ENCODE measurements around the gene SDHC. TPM values are rescaled to one million over a fixed set of nuclear protein-coding genes. Genes with fewer than 3 reads are reported as not detected.

The SDHC gene
- polyA plus RNA-seq, 1 of the 3 experiments (the other 2 are of a cell fraction), result 195 TPM

DNA sequence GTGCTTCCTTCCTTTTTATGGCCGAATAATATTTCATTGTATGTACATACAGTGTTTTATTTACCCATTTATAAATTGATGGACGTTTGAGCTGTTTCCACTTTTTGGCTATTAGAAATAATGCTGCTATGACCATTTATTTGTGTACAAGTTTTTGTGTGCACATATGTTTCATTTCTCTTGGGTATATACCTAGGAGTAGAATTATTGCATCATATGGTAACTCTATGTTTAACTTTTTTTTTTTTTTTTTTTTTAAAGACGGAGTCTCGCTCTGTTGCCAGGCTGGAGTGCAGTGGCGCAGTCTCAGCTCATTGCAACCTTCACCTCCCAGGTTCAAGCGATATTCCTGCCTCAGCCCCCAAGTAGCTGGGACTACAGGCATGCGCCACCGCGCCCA, 19.0 kb downstream of the SDHC start:
- Histone ChIP-seq H3K4me3 (ENCODE audit: low read depth in 2 of 2, low read length in 1 of 2) (no peak overlapping the region), H3K4me1 (ENCODE audit: control insufficient read depth in 1 of 2, insufficient read depth in 2 of 2, low read depth in 1 of 2, low read length in 1 of 2) (no peaks in the 10 kb centered on the region), H2AFZ (ENCODE audit: low read depth) (no peak overlapping the region), H3K4me2 (no peak overlapping the region), H3K9ac (no peak overlapping the region), H3K27ac (ENCODE audit: low read depth in 2 of 2, low read length in 1 of 2) (no peak overlapping the region), H4K20me1 (ENCODE audit: insufficient read depth) (no peaks in the 10 kb centered on the region), H3K9me2 (no peaks in the 10 kb centered on the region), H3F3A (replicated peaks; ENCODE audit: insufficient read depth) (no peaks in the 10 kb centered on the region), H3K9me3 (no peaks in the 10 kb centered on the region), H3K79me2 (ENCODE audit: insufficient read depth) (0 out of 2 replicates have a peak, but pooled peaks cover 4% of the 10 kb centered on the region), H3K36me3 (replicated peaks in 1 of 2; ENCODE audit: control insufficient read depth in 1 of 2, insufficient read depth in 2 of 2, low read length in 1 of 2) (peaks cover 38 to 60% of the 10 kb centered on the region in 2 experiments), H3K27me3 (ENCODE audit: insufficient read depth) (no peaks in the 10 kb centered on the region)
- DNase-seq, result no peak
- ChIA-PET CTCF (interaction anchor here (1.9 kb wide), 1 partner anchor 49 kb away, joined by 6 read pairs; no protein-coding TSS in a partner anchor), POLR2A (interaction anchor here (2.0 kb wide), 1 partner anchor 10 kb away, joined by 6 read pairs; no protein-coding TSS in a partner anchor)
- WGBS (ENCODE audit: low lambda C conversion rate), result 97% methylated on average over 9 of the region's 9 CpGs
- TF ChIP-seq, protein P1, sequence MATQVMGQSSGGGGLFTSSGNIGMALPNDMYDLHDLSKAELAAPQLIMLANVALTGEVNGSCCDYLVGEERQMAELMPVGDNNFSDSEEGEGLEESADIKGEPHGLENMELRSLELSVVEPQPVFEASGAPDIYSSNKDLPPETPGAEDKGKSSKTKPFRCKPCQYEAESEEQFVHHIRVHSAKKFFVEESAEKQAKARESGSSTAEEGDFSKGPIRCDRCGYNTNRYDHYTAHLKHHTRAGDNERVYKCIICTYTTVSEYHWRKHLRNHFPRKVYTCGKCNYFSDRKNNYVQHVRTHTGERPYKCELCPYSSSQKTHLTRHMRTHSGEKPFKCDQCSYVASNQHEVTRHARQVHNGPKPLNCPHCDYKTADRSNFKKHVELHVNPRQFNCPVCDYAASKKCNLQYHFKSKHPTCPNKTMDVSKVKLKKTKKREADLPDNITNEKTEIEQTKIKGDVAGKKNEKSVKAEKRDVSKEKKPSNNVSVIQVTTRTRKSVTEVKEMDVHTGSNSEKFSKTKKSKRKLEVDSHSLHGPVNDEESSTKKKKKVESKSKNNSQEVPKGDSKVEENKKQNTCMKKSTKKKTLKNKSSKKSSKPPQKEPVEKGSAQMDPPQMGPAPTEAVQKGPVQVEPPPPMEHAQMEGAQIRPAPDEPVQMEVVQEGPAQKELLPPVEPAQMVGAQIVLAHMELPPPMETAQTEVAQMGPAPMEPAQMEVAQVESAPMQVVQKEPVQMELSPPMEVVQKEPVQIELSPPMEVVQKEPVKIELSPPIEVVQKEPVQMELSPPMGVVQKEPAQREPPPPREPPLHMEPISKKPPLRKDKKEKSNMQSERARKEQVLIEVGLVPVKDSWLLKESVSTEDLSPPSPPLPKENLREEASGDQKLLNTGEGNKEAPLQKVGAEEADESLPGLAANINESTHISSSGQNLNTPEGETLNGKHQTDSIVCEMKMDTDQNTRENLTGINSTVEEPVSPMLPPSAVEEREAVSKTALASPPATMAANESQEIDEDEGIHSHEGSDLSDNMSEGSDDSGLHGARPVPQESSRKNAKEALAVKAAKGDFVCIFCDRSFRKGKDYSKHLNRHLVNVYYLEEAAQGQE (IDR thresholded peaks at IDR 0.05; ENCODE audit: low read depth, low read length), result no peak
- TF ChIP-seq JUND (IDR thresholded peaks at IDR 0.05) (no peak), FOSL2 (IDR thresholded peaks at IDR 0.05; ENCODE audit: borderline replicate concordance, low read depth) (no peak), GATA2 (CRISPR knock-in tag; IDR thresholded peaks at IDR 0.05) (no peak), RXRA (IDR thresholded peaks at IDR 0.05; ENCODE audit: borderline replicate concordance, low read depth) (no peak)
- TF ChIP-seq, protein P2, sequence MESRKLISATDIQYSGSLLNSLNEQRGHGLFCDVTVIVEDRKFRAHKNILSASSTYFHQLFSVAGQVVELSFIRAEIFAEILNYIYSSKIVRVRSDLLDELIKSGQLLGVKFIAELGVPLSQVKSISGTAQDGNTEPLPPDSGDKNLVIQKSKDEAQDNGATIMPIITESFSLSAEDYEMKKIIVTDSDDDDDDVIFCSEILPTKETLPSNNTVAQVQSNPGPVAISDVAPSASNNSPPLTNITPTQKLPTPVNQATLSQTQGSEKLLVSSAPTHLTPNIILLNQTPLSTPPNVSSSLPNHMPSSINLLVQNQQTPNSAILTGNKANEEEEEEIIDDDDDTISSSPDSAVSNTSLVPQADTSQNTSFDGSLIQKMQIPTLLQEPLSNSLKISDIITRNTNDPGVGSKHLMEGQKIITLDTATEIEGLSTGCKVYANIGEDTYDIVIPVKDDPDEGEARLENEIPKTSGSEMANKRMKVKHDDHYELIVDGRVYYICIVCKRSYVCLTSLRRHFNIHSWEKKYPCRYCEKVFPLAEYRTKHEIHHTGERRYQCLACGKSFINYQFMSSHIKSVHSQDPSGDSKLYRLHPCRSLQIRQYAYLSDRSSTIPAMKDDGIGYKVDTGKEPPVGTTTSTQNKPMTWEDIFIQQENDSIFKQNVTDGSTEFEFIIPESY (IDR thresholded peaks at IDR 0.05; ENCODE audit: borderline replicate concordance, low read depth), result no peak
- TF ChIP-seq, protein P3, sequence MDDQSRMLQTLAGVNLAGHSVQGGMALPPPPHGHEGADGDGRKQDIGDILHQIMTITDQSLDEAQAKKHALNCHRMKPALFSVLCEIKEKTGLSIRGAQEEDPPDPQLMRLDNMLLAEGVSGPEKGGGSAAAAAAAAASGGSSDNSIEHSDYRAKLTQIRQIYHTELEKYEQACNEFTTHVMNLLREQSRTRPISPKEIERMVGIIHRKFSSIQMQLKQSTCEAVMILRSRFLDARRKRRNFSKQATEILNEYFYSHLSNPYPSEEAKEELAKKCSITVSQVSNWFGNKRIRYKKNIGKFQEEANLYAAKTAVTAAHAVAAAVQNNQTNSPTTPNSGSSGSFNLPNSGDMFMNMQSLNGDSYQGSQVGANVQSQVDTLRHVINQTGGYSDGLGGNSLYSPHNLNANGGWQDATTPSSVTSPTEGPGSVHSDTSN (IDR thresholded peaks at IDR 0.05), result no peak

DNA sequence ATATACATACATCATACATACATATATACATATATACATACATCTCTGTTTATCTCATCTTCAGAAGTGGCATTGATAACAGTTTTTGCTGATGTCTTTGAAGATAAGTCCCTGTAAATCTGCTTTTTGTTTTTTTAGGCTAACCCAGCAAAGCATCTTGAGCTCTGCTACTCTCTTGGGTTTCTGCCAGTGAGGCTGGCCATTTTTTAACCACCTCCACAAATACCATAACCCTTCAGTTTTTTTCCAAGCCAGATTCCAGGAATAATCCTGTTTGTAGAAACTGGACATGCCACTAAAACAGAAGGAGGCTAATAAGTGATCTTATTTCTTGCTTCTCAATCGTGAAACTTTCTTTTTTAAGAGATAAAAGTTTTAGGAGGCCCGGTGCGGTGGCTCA, 21.6 kb downstream of the SDHC start:
- Histone ChIP-seq H3K9me2 (no peaks in the 10 kb centered on the region), H3K79me2 (ENCODE audit: insufficient read depth) (0 out of 2 replicates have a peak, but pooled peaks cover 4% of the 10 kb centered on the region), H3K27ac (ENCODE audit: low read depth in 2 of 2, low read length in 1 of 2) (no peak overlapping the region), H3F3A (replicated peaks; ENCODE audit: insufficient read depth) (no peaks in the 10 kb centered on the region), H3K9me3 (no peaks in the 10 kb centered on the region), H3K4me1 (ENCODE audit: control insufficient read depth in 1 of 2, insufficient read depth in 2 of 2, low read depth in 1 of 2, low read length in 1 of 2) (no peaks in the 10 kb centered on the region), H3K36me3 (replicated peaks in 1 of 2; ENCODE audit: control insufficient read depth in 1 of 2, insufficient read depth in 2 of 2, low read length in 1 of 2) (peaks cover 25 to 49% of the 10 kb centered on the region in 2 experiments), H3K9ac (no peak overlapping the region), H4K20me1 (ENCODE audit: insufficient read depth) (no peaks in the 10 kb centered on the region), H3K4me3 (ENCODE audit: low read depth in 2 of 2, low read length in 1 of 2) (no peak overlapping the region), H3K27me3 (ENCODE audit: insufficient read depth) (no peaks in the 10 kb centered on the region), H3K4me2 (no peak overlapping the region), H2AFZ (ENCODE audit: low read depth) (no peak overlapping the region)
- POLR2A ChIA-PET, result no interaction called here
- DNase-seq, result no peak
- CTCF ChIA-PET, result no interaction called here
- 84% methylated on average over 3 of the region's 3 CpGs for WGBS (ENCODE audit: low lambda C conversion rate)
- TF ChIP-seq ELF1 (IDR thresholded peaks at IDR 0.05) (no peak), FOSL2 (IDR thresholded peaks at IDR 0.05; ENCODE audit: borderline replicate concordance, low read depth) (no peak), YY1 (IDR thresholded peaks at IDR 0.05; ENCODE audit: low read depth) (no peak), CHD2 (IDR thresholded peaks at IDR 0.05; ENCODE audit: low read length, partially characterized antibody) (no peak), GATA2 (CRISPR knock-in tag; IDR thresholded peaks at IDR 0.05) (no peak), EP300 (IDR thresholded peaks at IDR 0.05; ENCODE audit: borderline replicate concordance in 1 of 2, low read depth in 1 of 2, low read length in 1 of 2) (no peak), FOXM1 (IDR thresholded peaks at IDR 0.05; ENCODE audit: low read depth) (no peak), RXRA (IDR thresholded peaks at IDR 0.05; ENCODE audit: borderline replicate concordance, low read depth) (no peak), RFX5 (IDR thresholded peaks at IDR 0.05; ENCODE audit: low read length) (no peak), FOXJ3 (CRISPR knock-in tag; IDR thresholded peaks at IDR 0.05) (no peak)
- TF ChIP-seq, protein P4, sequence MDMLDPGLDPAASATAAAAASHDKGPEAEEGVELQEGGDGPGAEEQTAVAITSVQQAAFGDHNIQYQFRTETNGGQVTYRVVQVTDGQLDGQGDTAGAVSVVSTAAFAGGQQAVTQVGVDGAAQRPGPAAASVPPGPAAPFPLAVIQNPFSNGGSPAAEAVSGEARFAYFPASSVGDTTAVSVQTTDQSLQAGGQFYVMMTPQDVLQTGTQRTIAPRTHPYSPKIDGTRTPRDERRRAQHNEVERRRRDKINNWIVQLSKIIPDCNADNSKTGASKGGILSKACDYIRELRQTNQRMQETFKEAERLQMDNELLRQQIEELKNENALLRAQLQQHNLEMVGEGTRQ (IDR thresholded peaks at IDR 0.05; ENCODE audit: borderline replicate concordance, low read depth, low read length), result no peak
- TF ChIP-seq, protein P1 (IDR thresholded peaks at IDR 0.05; ENCODE audit: low read depth, low read length), result no peak

Measured in SK-N-SH (cell line).